H9 (cell line): ENCODE results near the gene METTL26. TPM values are rescaled to one million over a fixed set of nuclear protein-coding genes. Genes with fewer than 3 reads are reported as not detected.

Experiments
- DNase-seq: peaks from one replicate; pipeline ENCODE4 v3.0.0-alpha.2; 2017
- H2AFZ ChIP-seq: one replicate; pipeline ENCODE4 v1.6.1; 2013; ENCODE audit warnings: mild to moderate bottlenecking, low read length, control low read depth, moderate library complexity
- H2AK5ac ChIP-seq: 2 replicates; pipeline ENCODE4 v1.6.1; 2013; ENCODE audit warnings: low read length, control low read depth, mixed read lengths; ENCODE audit not compliant: insufficient read length
- H2BK120ac ChIP-seq: one replicate; pipeline ENCODE4 v1.6.1; 2013; ENCODE audit warnings: low read depth, mild to moderate bottlenecking, low read length, control low read depth, inconsistent platforms; ENCODE audit not compliant: poor library complexity, severe bottlenecking
- H2BK12ac ChIP-seq: 2 replicates; pipeline ENCODE4 v1.6.1; 2013; ENCODE audit warnings: low read length, control low read depth, mixed read lengths, low read depth; ENCODE audit not compliant: insufficient read length
- H2BK15ac ChIP-seq: 2 replicates; pipeline ENCODE4 v1.6.1; 2013; ENCODE audit warnings: low read depth, low read length, control low read depth
- H2BK20ac ChIP-seq: one replicate; pipeline ENCODE4 v1.6.1; 2013; ENCODE audit warnings: low read depth, mild to moderate bottlenecking, low read length, control low read depth, inconsistent platforms; ENCODE audit not compliant: poor library complexity, severe bottlenecking
- H2BK5ac ChIP-seq: 2 replicates; pipeline ENCODE4 v1.6.1; 2013; ENCODE audit warnings: low read length, control low read depth, mixed read lengths; ENCODE audit not compliant: insufficient read length
- H3K14ac ChIP-seq: 2 replicates; pipeline ENCODE4 v1.6.1; 2013; ENCODE audit warnings: low read length, control low read depth; ENCODE audit not compliant: insufficient read depth
- H3K18ac ChIP-seq: 2 replicates; pipeline ENCODE4 v1.6.1; 2013; ENCODE audit warnings: low read depth, mild to moderate bottlenecking, mixed read lengths, low read length, control low read depth; ENCODE audit not compliant: insufficient read length
- H3K23ac ChIP-seq: 2 replicates; pipeline ENCODE4 v1.6.1; 2013; ENCODE audit warnings: low read length, control low read depth, mixed read lengths, low read depth; ENCODE audit not compliant: insufficient read length
- H3K23me2 ChIP-seq: 2 replicates; pipeline ENCODE4 v1.6.1; 2013; ENCODE audit warnings: low read depth, mild to moderate bottlenecking, mixed read lengths, low read length, control low read depth; ENCODE audit not compliant: insufficient read length, poor library complexity, severe bottlenecking
- H3K27ac ChIP-seq: 2 replicates; pipeline ENCODE4 v1.5.1; 2013; ENCODE audit warnings: low read length, control low read depth, mixed read lengths, low read depth; ENCODE audit not compliant: insufficient read length
- H3K27me3 ChIP-seq: 2 replicates; pipeline ENCODE4 v1.6.1; 2013; ENCODE audit warnings: low read length, control low read depth, inconsistent platforms; ENCODE audit not compliant: insufficient read depth
- H3K4ac ChIP-seq: 2 replicates; pipeline ENCODE4 v1.6.1; 2013; ENCODE audit warnings: low read depth, mild to moderate bottlenecking, control low read depth, inconsistent platforms, low read length, moderate library complexity
- H3K4me1 ChIP-seq: 2 replicates; pipeline ENCODE4 v1.6.1; 2013; ENCODE audit warnings: low read length, control low read depth, inconsistent platforms; ENCODE audit not compliant: insufficient read depth
- H3K4me2 ChIP-seq: 2 replicates; pipeline ENCODE4 v1.6.1; 2013; ENCODE audit warnings: low read length, control low read depth, mixed read lengths; ENCODE audit not compliant: insufficient read length, insufficient read depth
- H3K56ac ChIP-seq: 2 replicates; pipeline ENCODE4 v1.6.1; 2013; ENCODE audit warnings: low read depth, mild to moderate bottlenecking, mixed read lengths, low read length, control low read depth; ENCODE audit not compliant: insufficient read length
- H3K79me1 ChIP-seq: 2 replicates; pipeline ENCODE4 v1.6.1; 2013; ENCODE audit warnings: low read depth, mild to moderate bottlenecking, moderate library complexity, low read length, control low read depth, inconsistent platforms; ENCODE audit not compliant: insufficient read depth, poor library complexity, severe bottlenecking
- H3K79me2 ChIP-seq: 2 replicates; pipeline ENCODE4 v1.6.1; 2013; ENCODE audit warnings: low read length, control low read depth, inconsistent platforms; ENCODE audit not compliant: insufficient read depth
- H3K9ac ChIP-seq: 2 replicates; pipeline ENCODE4 v1.6.1; 2013; ENCODE audit warnings: low read length, control low read depth, mixed read lengths; ENCODE audit not compliant: insufficient read length; ENCODE audit errors: extremely low read depth
- H3K9me3 ChIP-seq: one replicate; pipeline ENCODE4 v1.6.1; 2013; ENCODE audit warnings: low read depth, low read length, inconsistent platforms; ENCODE audit not compliant: control insufficient read depth
- H3T11ph ChIP-seq: one replicate; pipeline ENCODE4 v1.6.1; 2013; ENCODE audit warnings: mild to moderate bottlenecking, low read length, control low read depth, inconsistent platforms
- H4K20me1 ChIP-seq: one replicate; pipeline ENCODE4 v1.6.1; 2013; ENCODE audit not compliant: control insufficient read depth, insufficient read length, insufficient read depth
- H4K5ac ChIP-seq: 2 replicates; pipeline ENCODE4 v1.6.1; 2013; ENCODE audit warnings: low read depth, mild to moderate bottlenecking, mixed read lengths, low read length, control low read depth; ENCODE audit not compliant: insufficient read length
- H4K8ac ChIP-seq: replicated peaks from 2 replicates; pipeline ENCODE4 v1.6.1; 2013; ENCODE audit warnings: low read length, control low read depth, mixed read lengths, low read depth; ENCODE audit not compliant: insufficient read length
- H4K91ac ChIP-seq: 2 replicates; pipeline ENCODE4 v1.6.1; 2013; ENCODE audit warnings: low read depth, mild to moderate bottlenecking, moderate library complexity, mixed read lengths, low read length, control low read depth; ENCODE audit not compliant: insufficient read length
- H3K27ac Mint-ChIP-seq, 3 experiments: 2 replicates in 2 of 3; 3 replicates in 1 of 3; pipeline ENCODE4 v1.8.0; 2020 to 2021; ENCODE audit warnings: mixed read lengths in 3 of 3, mild to moderate bottlenecking in 1 of 3, moderate library complexity in 1 of 3
- H3K27me3 Mint-ChIP-seq: 2 replicates; pipeline ENCODE4 v1.8.0; 2021; ENCODE audit warnings: low read depth, mild to moderate bottlenecking, moderate library complexity, mixed read lengths
- H3K36me3 Mint-ChIP-seq, 3 experiments: 2 replicates in 2 of 3; 3 replicates in 1 of 3; pipeline ENCODE4 v1.8.0; 2020 to 2021; ENCODE audit warnings: low read depth in 3 of 3, mixed read lengths in 3 of 3; ENCODE audit not compliant: insufficient read depth in 1 of 3
- H3K4me1 Mint-ChIP-seq, 2 experiments: 2 replicates each; pipeline ENCODE4 v1.8.0; 2020; ENCODE audit warnings: mixed read lengths in 2 of 2
- H3K4me3 Mint-ChIP-seq, 2 experiments: 2 replicates in 1 of 2; 3 replicates in 1 of 2; pipeline ENCODE4 v1.8.0; 2020 to 2021; ENCODE audit warnings: mild to moderate bottlenecking in 2 of 2, mixed read lengths in 2 of 2, moderate library complexity in 1 of 2
- H3K9me3 Mint-ChIP-seq, 2 experiments: 2 replicates in 1 of 2; 3 replicates in 1 of 2; pipeline ENCODE4 v1.8.0; 2020; ENCODE audit warnings: mild to moderate bottlenecking in 2 of 2, mixed read lengths in 2 of 2, moderate library complexity in 1 of 2
- CTCF ChIP-seq: fragments of 200-600 bp; sonication (generic); conservative IDR thresholded peaks from 3 replicates; pipeline ENCODE4 v1.8.0; 2021; ENCODE audit warnings: antibody characterized with exemption, mild to moderate bottlenecking
- WGBS: extraction: QIAGEN DNeasy Blood & Tissue Kit; methylation state at CpG from one replicate; pipeline ENCODE4 v1.1.7; 2013; ENCODE audit warnings: missing lambda C conversion rate, low lambda C conversion rate, mixed read lengths; ENCODE audit not compliant: insufficient read length; ENCODE audit errors: extremely low coverage; 5-methylcytosine and 5-hydroxymethylcytosine counted together
- total RNA-seq: library from RNA; stranded (reverse); gene quantifications from 2 replicates; pipeline ENCODE4 v1.2.1, GENCODE V29; 2021

METTL26 gene
- total RNA-seq, 1 experiment from 2014 or later: 108 TPM

GRCh38 chr16:680967-681745 lies 45.1 kb upstream of the METTL26 start:
- H3K4ac ChIP-seq: no peak overlapping the region
- no CpG with 5 or more reads among the region's 44 CpGs for WGBS
- no peak for DNase-seq
- no peak overlapping the region for H3K14ac ChIP-seq
- no peak overlapping the region for H3T11ph ChIP-seq
- no peak overlapping the region for H3K27ac Mint-ChIP-seq
- H3K27ac ChIP-seq: no peak overlapping the region
- no peak overlapping the region for H4K8ac ChIP-seq
- H3K4me3 Mint-ChIP-seq: peak overlapping the region; percentile 81 to 86
- no peaks in the 10 kb centered on the region for H3K27me3 ChIP-seq
- H4K91ac ChIP-seq: no peak overlapping the region
- H4K20me1 ChIP-seq: no peaks in the 10 kb centered on the region
- peak overlapping the region; percentile 14 for H3K9ac ChIP-seq
- H2AFZ ChIP-seq: no peak overlapping the region
- H3K9me3 ChIP-seq: no peaks in the 10 kb centered on the region
- H3K4me1 Mint-ChIP-seq: peaks cover 17 to 35% of the 10 kb centered on the region in 2 experiments
- 0 out of 3 replicates have a peak, but pooled peaks have one; percentile 16 for TF ChIP-seq CTCF
- H3K56ac ChIP-seq: no peak overlapping the region
- H3K79me1 ChIP-seq: no peaks in the 10 kb centered on the region
- H3K23me2 ChIP-seq: peaks cover 11% of the 10 kb centered on the region
- no peak overlapping the region for H2BK12ac ChIP-seq
- no peak overlapping the region for H3K23ac ChIP-seq
- no peak overlapping the region for H3K18ac ChIP-seq
- H3K79me2 ChIP-seq: peaks cover 2% of the 10 kb centered on the region; the same call in 1 of the 2 replicates
- H2BK5ac ChIP-seq: no peak overlapping the region
- no peak overlapping the region for H2BK15ac ChIP-seq
- no peak overlapping the region for H4K5ac ChIP-seq
- H3K4me2 ChIP-seq: peak overlapping the region; percentile 71
- H3K27me3 Mint-ChIP-seq: no peaks in the 10 kb centered on the region; the same call in 1 of the 2 replicates
- no peak overlapping the region for H2AK5ac ChIP-seq
- H2BK20ac ChIP-seq: no peak overlapping the region
- no peak overlapping the region for H2BK120ac ChIP-seq
- no peaks in the 10 kb centered on the region for H3K9me3 Mint-ChIP-seq
- no peaks in the 10 kb centered on the region for H3K4me1 ChIP-seq
- H3K36me3 Mint-ChIP-seq: peaks cover 14 to 33% (median 32%) of the 10 kb centered on the region in 3 experiments; a peak in 6 of 7 replicates
